K562 (cell line): ENCODE measurements around the gene CLN5. TPM values are rescaled to one million over a fixed set of nuclear protein-coding genes. Genes with fewer than 3 reads are reported as not detected.

Experiments
- ATAC-seq: fragments of 200-7000 bp; cut with Tn5 transposase; 3 replicates; pipeline ENCODE4 v1.9.1; 2020; ENCODE audit warnings: moderate library complexity
- BruUV-seq: library from RNA; stranded (reverse); fragments of 400-500 nt; replicated peaks from 2 replicates; lab custom pipeline; 2021; lab: Mats Ljungman, UMichigan
- CTCF ChIA-PET: fragments of 300-600 bp; formaldehyde crosslinking; extraction: SDS; loops from one replicate; lab custom pipeline; 2021; ENCODE audit warnings: low intra/inter-chr PET ratio; lab: Yijun Ruan, JAX
- POLR2A ChIA-PET: fragments of 300-600, 350-650 bp; sonication (Branson Sonifier 250); formaldehyde crosslinking; extraction: SDS; loops from one replicate; lab custom pipeline; 2021; ENCODE audit warnings: antibody characterized with exemption, inconsistent platforms; lab: Yijun Ruan, JAX
- DNase-seq, 4 experiments: peaks; one replicate each; pipeline versions ENCODE4 v3.0.0 to v3.0.0-alpha.2; 2011 to 2018; ENCODE audit warnings: low spot score in 3 of 4, mixed read lengths in 3 of 4; ENCODE audit errors: extremely low read depth in 1 of 4
- FAIRE-seq: peaks from 2 replicates; lab custom pipeline; 2011; peaks lifted over from hg19 to GRCh38; lab: Jason Lieb, UNC
- H2AFZ ChIP-seq: 2 replicates; pipeline ENCODE4 v1.6.0; 2011; ENCODE audit warnings: low read depth, low read length, control low read depth, inconsistent platforms
- H3K27ac ChIP-seq: fragments of 200-600 bp; 3 replicates; pipeline ENCODE4 v1.8.0; 2011; ENCODE audit warnings: low read depth, mild to moderate bottlenecking, control low read depth, inconsistent platforms, low read length, moderate library complexity, mixed read lengths; ENCODE audit errors: extremely low read depth
- H3K27me3 ChIP-seq, 2 experiments: fragments of 300-600 bp in 1 of 2; 2 replicates in 1 of 2; 3 replicates in 1 of 2; pipeline versions ENCODE4 v1.6.0 to v1.8.0; 2011; ENCODE audit warnings: inconsistent platforms in 2 of 2, low read length in 2 of 2, mild to moderate bottlenecking in 1 of 2, mixed read lengths in 1 of 2, moderate library complexity in 1 of 2; ENCODE audit not compliant: control insufficient read depth in 2 of 2, insufficient read depth in 2 of 2
- H3K36me3 ChIP-seq: fragments of 300-600 bp; 3 replicates; pipeline ENCODE4 v1.8.0; 2011; ENCODE audit warnings: mild to moderate bottlenecking, low read length, inconsistent platforms; ENCODE audit not compliant: control insufficient read depth, insufficient read depth
- H3K4me1 ChIP-seq, 2 experiments: fragments of 200-600 bp in 1 of 2; replicated peaks in 1 of 2; 2 replicates in 1 of 2; 3 replicates in 1 of 2; pipeline versions ENCODE4 v1.5.1 to v1.8.0; 2011; ENCODE audit warnings: inconsistent platforms in 2 of 2, low read length in 2 of 2, mild to moderate bottlenecking in 1 of 2, mixed read lengths in 1 of 2, moderate library complexity in 1 of 2; ENCODE audit not compliant: control insufficient read depth in 2 of 2, insufficient read depth in 2 of 2
- H3K4me2 ChIP-seq: 2 replicates; pipeline ENCODE4 v1.6.1; 2011; ENCODE audit warnings: low read length, control low read depth, inconsistent platforms, mixed read lengths; ENCODE audit not compliant: insufficient read depth
- H3K4me3 ChIP-seq: fragments of 200-600 bp; sonication (generic), shearing (Covaris generic); 2 replicates; pipeline ENCODE4 v1.5.1; 2016; ENCODE audit warnings: control low read depth, inconsistent platforms
- H3K79me2 ChIP-seq: fragments of 200-600 bp; 3 replicates; pipeline ENCODE4 v1.8.0; 2011; ENCODE audit warnings: low read length, inconsistent platforms; ENCODE audit not compliant: control insufficient read depth, insufficient read depth
- H3K9ac ChIP-seq, 2 experiments: 2 replicates each; pipeline versions ENCODE4 v1.6.0 to v1.6.1; 2011; ENCODE audit warnings: low read depth in 2 of 2, low read length in 2 of 2, control low read depth in 1 of 2, inconsistent platforms in 1 of 2, mild to moderate bottlenecking in 1 of 2, mixed read lengths in 1 of 2; ENCODE audit not compliant: insufficient read depth in 1 of 2
- H3K9me1 ChIP-seq: one replicate; pipeline ENCODE4 v1.6.0; 2011; ENCODE audit warnings: inconsistent platforms, mild to moderate bottlenecking, low read length, moderate library complexity; ENCODE audit not compliant: control insufficient read depth, insufficient read depth
- H3K9me3 ChIP-seq: replicated peaks from 2 replicates; pipeline ENCODE4 v1.5.1; 2011; ENCODE audit warnings: low read depth, low read length, inconsistent platforms; ENCODE audit not compliant: control insufficient read depth, insufficient read depth
- H4K20me1 ChIP-seq: replicated peaks from 2 replicates; pipeline ENCODE4 v1.6.1; 2011; ENCODE audit warnings: low read length, inconsistent platforms, mixed read lengths; ENCODE audit not compliant: control insufficient read depth, insufficient read depth
- CBFA2T3 ChIP-seq: fragments of 450-650 bp; IDR thresholded peaks from 2 replicates; pipeline ENCODE4 v1.6.1; 2017
- CBX1 ChIP-seq: sonication (generic); IDR thresholded peaks from 2 replicates; pipeline ENCODE4 v1.6.1; 2016; ENCODE audit warnings: antibody characterized with exemption, low read depth, mild to moderate bottlenecking
- HNRNPLL ChIP-seq: fragments of 200-400 bp; formaldehyde crosslinking; IDR thresholded peaks from 2 replicates; pipeline ENCODE4 v1.6.1; 2017; ENCODE audit warnings: low read length, low read depth, mild to moderate bottlenecking; ENCODE audit not compliant: poor library complexity, severe bottlenecking
- ID3 ChIP-seq, 2 experiments: fragments of 250-450 bp in 1 of 2; fragments of 450-650 bp in 1 of 2; sonication (Bioruptor Pico) in 1 of 2; IDR thresholded peaks; 2 replicates each; pipeline versions ENCODE4 v1.6.1 to v1.8.0; 2016 to 2021; ENCODE audit warnings: mild to moderate bottlenecking in 2 of 2, moderate library complexity in 2 of 2, missing compliant biosample characterization in 1 of 2, missing genetic modification characterization in 1 of 2
- KAT8 ChIP-seq: fragments of 450-650 bp; IDR thresholded peaks from 2 replicates; pipeline ENCODE4 v1.6.1; 2016; ENCODE audit warnings: low read depth, mild to moderate bottlenecking
- MEF2A ChIP-seq: IDR thresholded peaks from 2 replicates; pipeline ENCODE4 v1.6.1; 2011; ENCODE audit warnings: low read depth, mild to moderate bottlenecking, low read length, moderate library complexity; ENCODE audit not compliant: control insufficient read depth
- RCOR1 ChIP-seq, 2 experiments: IDR thresholded peaks; 2 replicates each; pipeline ENCODE4 v1.6.1; 2012; ENCODE audit warnings: low read depth in 2 of 2, low read length in 2 of 2, borderline replicate concordance in 1 of 2, improper control_type of control experiment in 1 of 2
- SLC30A9 ChIP-seq: fragments of 250-450 bp; sonication (Bioruptor Pico); IDR thresholded peaks from 2 replicates; pipeline ENCODE4 v1.8.0; 2022; ENCODE audit warnings: mild to moderate bottlenecking, moderate library complexity
- TEAD1 ChIP-seq, 2 experiments: fragments of 450-650 bp in 1 of 2; sonication (generic) in 1 of 2; formaldehyde crosslinking; IDR thresholded peaks; 2 replicates each; pipeline versions ENCODE4 v1.4.0 to v1.8.0; 2020 to 2022; ENCODE audit warnings: mild to moderate bottlenecking in 2 of 2, missing genetic modification reagents in 1 of 2
- ZNF668 ChIP-seq: fragments of 250-450 bp; sonication (Bioruptor Pico); IDR thresholded peaks from 2 replicates; pipeline ENCODE4 v1.8.0; 2022; ENCODE audit warnings: mild to moderate bottlenecking, inconsistent platforms
- WGBS: fragments of 100-300 bp; shearing (Covaris generic); methylation state at CpG from one replicate; pipeline ENCODE4 v1.1.6; 2016; ENCODE audit warnings: low coverage, mixed read lengths; ENCODE audit not compliant: insufficient coverage; ENCODE audit errors: missing lambda C conversion rate; 5-methylcytosine and 5-hydroxymethylcytosine counted together
- in situ Hi-C: fragments of 300-500 bp; cut with MboI; formaldehyde crosslinking; loops from 4 replicates; pipeline ENCODE4 v1.15.0; 2018; ENCODE audit warnings: inconsistent platforms, mixed read lengths
- intact Hi-C: fragments of 100-400 bp; cut with micrococcal nuclease; formaldehyde crosslinking; loops from 2 replicates; pipeline ENCODE4 v1.14.2; 2022
- polyA plus RNA-seq, 8 experiments: library from polyadenylated mRNA; depleted of rRNA in 4 of 8; stranded (reverse) in 5 of 8; unstranded in 3 of 8; fragments of >200 nt; fragmentation: Nextera tagmentation in 2 of 8; fragmentation: Illumina TruSeq in 1 of 8; extraction: Ambion mirVana in 2 of 8; extraction: Trizol in 1 of 8; gene quantifications; 2 replicates each; pipeline versions ENCODE4 v1.2.1 to v1.2.3, GENCODE V29; 2011 to 2014; ENCODE audit warnings: inconsistent platforms in 1 of 8, missing spikeins in 1 of 8
- total RNA-seq, 7 experiments: library from RNA; depleted of rRNA in 6 of 7; stranded (reverse); fragments of >200 nt in 6 of 7; fragmentation: Illumina TruSeq in 2 of 7; extraction: Trizol in 2 of 7; gene quantifications; 2 replicates each; pipeline versions ENCODE4 v1.2.1 to v1.2.3, GENCODE V29; 2011 to 2021; ENCODE audit warnings: low replicate concordance in 1 of 7
- TF ChIP-seq, protein P1 (sequence below): sonication (generic); formaldehyde crosslinking; IDR thresholded peaks from 2 replicates; pipeline ENCODE4 v1.9.0; 2022; ENCODE audit warnings: mild to moderate bottlenecking, missing genetic modification reagents

Gene CLN5
- total and polyA plus RNA-seq, 9 of the 15 experiments (the other 6 are each of a cell fraction or from before 2014, with no cell fraction given), result 4.6 to 11.5 (median 7.2) TPM

GRCh38 chr13:76971215-76971614 is 20.7 kb upstream of the CLN5 start (continued):
- TF ChIP-seq ID3 (CRISPR knock-in tag; IDR thresholded peaks at IDR 0.05) (no peak), ID3 (tag; IDR thresholded peaks at IDR 0.05) (no peak), TEAD1 (CRISPR knock-in tag; IDR thresholded peaks at IDR 0.05) (no peak)

GRCh38 chr13:76971851-76972829 is 19.7 kb upstream of the CLN5 start:
- no peak for DNase-seq
- in situ Hi-C loops (no loop called here), intact Hi-C loops (no loop called here)
- Histone ChIP-seq H3K36me3 (no peaks in the 10 kb centered on the region), H3K79me2 (no peaks in the 10 kb centered on the region), H3K9me1 (no peaks in the 10 kb centered on the region), H3K27ac (no peak overlapping the region), H3K9me3 (no peaks in the 10 kb centered on the region), H3K27me3 (peaks cover 0 to 20% of the 10 kb centered on the region in 2 experiments; a peak in 2 of 5 replicates), H2AFZ (no peak overlapping the region), H4K20me1 (no peaks in the 10 kb centered on the region), H3K4me1 (no peaks in the 10 kb centered on the region), H3K4me2 (no peak overlapping the region), H3K9ac (no peak overlapping the region), H3K4me3 (no peak overlapping the region)
- WGBS, result 5% methylated on average over 18 of the region's 19 CpGs
- POLR2A ChIA-PET, result interaction anchor here (0.7 kb wide), 1 partner anchor 32 kb away, joined by 5 read pairs; no protein-coding TSS in a partner anchor
- FAIRE-seq, result no peak
- ATAC-seq, result peak; percentile 49; the same call in 2 of the 3 replicates
- no TSS peak for BruUV-seq
- no peak for TF ChIP-seq SLC30A9
- TF ChIP-seq ZNF668 (CRISPR knock-in tag), result no peak
- no peak for TF ChIP-seq KAT8
- peak; percentile 17; the same call in 1 of the 2 replicates for TF ChIP-seq CBFA2T3
- no peak for TF ChIP-seq CBX1
- no peak for TF ChIP-seq MEF2A
- TF ChIP-seq RCOR1 (IDR thresholded peaks at IDR 0.05; ENCODE audit: borderline replicate concordance in 1 of 2, low read depth in 2 of 2, low read length in 2 of 2), result no peak
- no peak for TF ChIP-seq HNRNPLL
- TF ChIP-seq, protein P1, sequence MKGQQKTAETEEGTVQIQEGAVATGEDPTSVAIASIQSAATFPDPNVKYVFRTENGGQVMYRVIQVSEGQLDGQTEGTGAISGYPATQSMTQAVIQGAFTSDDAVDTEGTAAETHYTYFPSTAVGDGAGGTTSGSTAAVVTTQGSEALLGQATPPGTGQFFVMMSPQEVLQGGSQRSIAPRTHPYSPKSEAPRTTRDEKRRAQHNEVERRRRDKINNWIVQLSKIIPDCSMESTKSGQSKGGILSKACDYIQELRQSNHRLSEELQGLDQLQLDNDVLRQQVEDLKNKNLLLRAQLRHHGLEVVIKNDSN, result no peak
- CTCF ChIA-PET, result no interaction called here
